ENCODE data around the gene COPG2.

GRCh38 chr7:130668258-130669084 lies at the start of gene COPG2:
- TF ChIP-seq CTCF (IDR thresholded peaks at IDR 0.05) (no peak), POLR2AphosphoS5 (IDR thresholded peaks at IDR 0.05) (peak in 1 of 3 donors; percentile 47)

All from transverse colon (tissue), 4 donors.